ENCODE results near the gene CRYBB3.

DNA sequence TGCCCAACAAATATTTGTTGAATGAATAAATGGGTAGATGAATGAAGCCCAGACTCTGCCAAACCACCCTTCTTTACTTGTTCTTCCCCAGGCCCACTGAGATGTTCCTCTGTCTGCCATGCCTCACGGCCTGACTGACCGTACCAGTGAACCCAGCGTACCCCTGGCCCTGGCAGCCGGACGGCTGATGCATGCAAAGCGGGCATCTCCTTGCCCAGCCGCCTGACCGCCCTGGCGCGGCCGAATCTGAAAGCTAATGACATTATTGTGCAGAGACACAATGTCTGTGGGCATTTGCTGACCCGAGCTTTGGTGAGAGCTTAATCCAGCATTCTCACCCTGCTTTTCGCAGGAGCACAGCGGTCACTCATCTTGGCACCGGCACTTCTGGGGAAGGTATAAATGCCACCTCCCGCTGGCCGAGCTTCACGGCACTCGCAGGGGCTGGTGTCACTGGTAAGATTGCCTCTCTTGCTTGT, 19.6 kb downstream of the CRYBB3 start, which contains the start of gene CRYBB2:
- TF ChIP-seq POLR2A (IDR thresholded peaks at IDR 0.05) = no peak
- TF ChIP-seq, protein P1, sequence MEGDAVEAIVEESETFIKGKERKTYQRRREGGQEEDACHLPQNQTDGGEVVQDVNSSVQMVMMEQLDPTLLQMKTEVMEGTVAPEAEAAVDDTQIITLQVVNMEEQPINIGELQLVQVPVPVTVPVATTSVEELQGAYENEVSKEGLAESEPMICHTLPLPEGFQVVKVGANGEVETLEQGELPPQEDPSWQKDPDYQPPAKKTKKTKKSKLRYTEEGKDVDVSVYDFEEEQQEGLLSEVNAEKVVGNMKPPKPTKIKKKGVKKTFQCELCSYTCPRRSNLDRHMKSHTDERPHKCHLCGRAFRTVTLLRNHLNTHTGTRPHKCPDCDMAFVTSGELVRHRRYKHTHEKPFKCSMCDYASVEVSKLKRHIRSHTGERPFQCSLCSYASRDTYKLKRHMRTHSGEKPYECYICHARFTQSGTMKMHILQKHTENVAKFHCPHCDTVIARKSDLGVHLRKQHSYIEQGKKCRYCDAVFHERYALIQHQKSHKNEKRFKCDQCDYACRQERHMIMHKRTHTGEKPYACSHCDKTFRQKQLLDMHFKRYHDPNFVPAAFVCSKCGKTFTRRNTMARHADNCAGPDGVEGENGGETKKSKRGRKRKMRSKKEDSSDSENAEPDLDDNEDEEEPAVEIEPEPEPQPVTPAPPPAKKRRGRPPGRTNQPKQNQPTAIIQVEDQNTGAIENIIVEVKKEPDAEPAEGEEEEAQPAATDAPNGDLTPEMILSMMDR (IDR thresholded peaks at IDR 0.05) = no peak
